ENCODE measurements around the gene C3orf22. TPM values are rescaled to one million over a fixed set of nuclear protein-coding genes. Genes with fewer than 3 reads are reported as not detected.

The C3orf22 gene
- total RNA-seq, 3 donors from 2014 or later = not detected

GRCh38 chr3:126540951-126541627, 17.6 kb downstream of the C3orf22 start:
- H3K9me3 ChIP-seq = no peaks in the 10 kb centered on the region
- no peak overlapping the region for H3K4me3 ChIP-seq
- H3K4me1 ChIP-seq = no peaks in the 10 kb centered on the region
- H3K36me3 ChIP-seq = no peaks in the 10 kb centered on the region
- peaks cover 0 to 25% of the 10 kb centered on the region in 2 donors for H3K27me3 ChIP-seq
- no peak for TF ChIP-seq POLR2A (IDR thresholded peaks at IDR 0.05)
- no peak for TF ChIP-seq CTCF (IDR thresholded peaks at IDR 0.05)
- no peak for TF ChIP-seq POLR2AphosphoS5 (IDR thresholded peaks at IDR 0.05)
- intact Hi-C loops (cut with DNase I; ENCODE audit: low total_unique reads) = no loop called here
- no peak overlapping the region for H3K27ac ChIP-seq
- DNase-seq (ENCODE audit: low spot score in 2 of 2) = peak in 1 of 2 donors; percentile 24

- Histone ChIP-seq H3K27ac (no peak overlapping the region), H3K27me3 (peaks cover 0 to 30% of the 10 kb centered on the region in 2 donors)
These were observed 18.3 kb downstream of the C3orf22 start for GRCh38 chr3:126540342-126540849.

DNA sequence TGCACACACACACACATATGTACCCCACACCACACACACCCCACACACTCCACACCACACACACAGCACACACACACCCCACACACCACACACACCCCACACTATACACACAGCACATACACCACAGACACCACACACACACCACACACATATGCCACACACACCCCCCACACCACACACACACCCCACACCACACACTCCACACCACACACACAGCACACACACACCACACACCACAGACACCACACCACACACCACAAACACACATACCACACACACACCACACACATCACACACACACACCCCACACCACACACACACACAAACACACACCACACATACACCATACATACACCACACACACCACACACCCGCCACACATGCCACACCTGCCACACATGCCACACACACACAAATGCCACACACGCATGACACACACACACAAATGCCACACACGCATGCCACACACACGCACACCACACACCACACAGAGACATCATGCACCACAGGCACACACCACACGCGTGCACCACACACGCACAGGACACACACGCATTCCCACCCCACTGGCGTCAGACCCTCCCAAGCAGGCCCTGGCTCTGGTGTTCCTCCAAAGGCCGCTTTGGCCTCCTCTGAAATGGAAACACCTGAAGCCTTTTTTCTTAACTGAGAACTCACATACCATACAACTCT, 19.0 kb downstream of the C3orf22 start:
- intact Hi-C loops (cut with DNase I; ENCODE audit: low total_unique reads) = no loop called here
- Histone ChIP-seq H3K9me3 (no peaks in the 10 kb centered on the region), H3K36me3 (no peaks in the 10 kb centered on the region), H3K27me3 (peaks cover 0 to 30% of the 10 kb centered on the region in 2 donors), H3K4me1 (no peaks in the 10 kb centered on the region), H3K27ac (no peak overlapping the region), H3K4me3 (no peak overlapping the region)
- TF ChIP-seq POLR2A (IDR thresholded peaks at IDR 0.05) = no peak
- no peak for TF ChIP-seq POLR2AphosphoS5 (IDR thresholded peaks at IDR 0.05)
- TF ChIP-seq CTCF (IDR thresholded peaks at IDR 0.05) = no peak
- DNase-seq (ENCODE audit: low spot score in 2 of 2) = peak in 1 of 2 donors; percentile 14

More at GRCh38 chr3:126540342-126540849, 18.3 kb downstream of the C3orf22 start:
- Histone ChIP-seq H3K36me3 (no peaks in the 10 kb centered on the region), H3K9me3 (no peaks in the 10 kb centered on the region), H3K4me1 (no peaks in the 10 kb centered on the region), H3K4me3 (no peak overlapping the region)
- TF ChIP-seq POLR2A (IDR thresholded peaks at IDR 0.05) (no peak), CTCF (IDR thresholded peaks at IDR 0.05) (no peak), POLR2AphosphoS5 (IDR thresholded peaks at IDR 0.05) (no peak)
- peak in 1 of 2 donors; percentile 43 for DNase-seq (ENCODE audit: low spot score in 2 of 2)
- intact Hi-C loops (cut with DNase I; ENCODE audit: low total_unique reads) = no loop called here

DNA sequence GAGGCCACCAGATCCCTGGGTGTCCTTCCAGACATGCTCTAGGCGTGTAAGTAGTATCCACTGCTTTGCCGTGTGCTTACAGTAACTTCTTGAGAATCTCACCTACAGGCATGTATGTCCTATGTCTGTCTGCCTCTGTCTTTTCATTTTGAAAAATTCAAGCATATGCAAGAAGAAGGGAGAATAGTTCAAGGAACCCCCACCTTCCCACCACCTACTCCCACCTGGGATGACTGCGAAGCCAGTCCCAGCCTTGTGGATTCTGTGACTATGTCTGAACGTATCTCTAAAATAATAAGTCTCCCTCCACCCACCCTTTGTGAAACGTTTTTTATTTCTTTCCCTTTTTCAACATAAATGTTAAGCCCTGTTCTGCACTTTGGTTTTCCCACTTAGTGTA, 19.8 kb downstream of the C3orf22 start:
- Histone ChIP-seq H3K4me1 (no peaks in the 10 kb centered on the region), H3K27ac (no peak overlapping the region), H3K27me3 (peaks cover 0 to 34% of the 10 kb centered on the region in 2 donors), H3K9me3 (no peaks in the 10 kb centered on the region), H3K4me3 (no peak overlapping the region), H3K36me3 (no peaks in the 10 kb centered on the region)
- no peak for TF ChIP-seq POLR2A (IDR thresholded peaks at IDR 0.05)
- TF ChIP-seq CTCF (IDR thresholded peaks at IDR 0.05) = no peak
- TF ChIP-seq POLR2AphosphoS5 (IDR thresholded peaks at IDR 0.05) = no peak
- no peak for DNase-seq (ENCODE audit: low spot score in 2 of 2)
- intact Hi-C loops (cut with DNase I; ENCODE audit: low total_unique reads) = no loop called here

GRCh38 chr3:126538316-126538715, 20.4 kb downstream of the C3orf22 start:
- Histone ChIP-seq H3K9me3 (no peaks in the 10 kb centered on the region), H3K27me3 (peaks cover 0 to 34% of the 10 kb centered on the region in 2 donors), H3K27ac (no peak overlapping the region), H3K4me1 (no peaks in the 10 kb centered on the region), H3K36me3 (no peaks in the 10 kb centered on the region), H3K4me3 (no peak overlapping the region)
- intact Hi-C loops (cut with DNase I; ENCODE audit: low total_unique reads) = no loop called here
- TF ChIP-seq CTCF (IDR thresholded peaks at IDR 0.05) (no peak), POLR2AphosphoS5 (IDR thresholded peaks at IDR 0.05) (no peak), POLR2A (IDR thresholded peaks at IDR 0.05) (no peak)
- peak in 1 of 2 donors; percentile 28 for DNase-seq (ENCODE audit: low spot score in 2 of 2)

All from breast epithelium (tissue), 4 donors.